HEK293T (cell line): ENCODE measurements around the gene PIAS1.

ENCODE experiments used
- ARNT ChIP-seq: fragments of 450-650 bp; IDR thresholded peaks from 2 replicates; pipeline ENCODE4 v1.6.1; 2017; ENCODE audit warnings: mild to moderate bottlenecking
- BHLHE40 ChIP-seq: fragments of 450-650 bp; IDR thresholded peaks from 2 replicates; pipeline ENCODE4 v1.6.1; 2016; ENCODE audit warnings: mild to moderate bottlenecking, moderate library complexity, borderline replicate concordance
- CTBP1 ChIP-seq: fragments of 450-650 bp; IDR thresholded peaks from 2 replicates; pipeline ENCODE4 v1.6.1; 2016; ENCODE audit warnings: borderline replicate concordance
- FOXM1 ChIP-seq: fragments of 450-650 bp; IDR thresholded peaks from 2 replicates; pipeline ENCODE4 v1.6.1; 2017; ENCODE audit warnings: mild to moderate bottlenecking, borderline replicate concordance
- LEF1 ChIP-seq: fragments of 450-650 bp; IDR thresholded peaks from 2 replicates; pipeline ENCODE4 v1.6.1; 2017; ENCODE audit warnings: mild to moderate bottlenecking, borderline replicate concordance
- SP1 ChIP-seq: fragments of 450-650 bp; IDR thresholded peaks from 2 replicates; pipeline ENCODE4 v1.6.1; 2017
- SUZ12 ChIP-seq: fragments of 450-650 bp; IDR thresholded peaks from 2 replicates; pipeline ENCODE4 v1.6.1; 2016; ENCODE audit warnings: mild to moderate bottlenecking

GRCh38 chr15:68053001-68053400 is 1.1 kb upstream of the PIAS1 start:
- no peak for TF ChIP-seq BHLHE40
- TF ChIP-seq CTBP1: no peak
- no peak for TF ChIP-seq SP1
- no peak for TF ChIP-seq LEF1
- no peak for TF ChIP-seq ARNT
- TF ChIP-seq SUZ12: no peak
- no peak for TF ChIP-seq FOXM1
